Kidney (tissue), 14 donors: Measurements from ENCODE around the gene SGPL1. TPM values are rescaled to one million over a fixed set of nuclear protein-coding genes. Genes with fewer than 3 reads are reported as not detected.
A peak's percentile ranks its signal among the peaks of the same experiment; 100 is the strongest.

ENCODE experiments used
- DNase-seq, 5 donors: peaks; one replicate each; pipeline ENCODE4 v3.0.0-alpha.2; 2013 to 2020
- FAIRE-seq: peaks from 2 replicates; lab custom pipeline; 2012; peaks lifted over from hg19 to GRCh38; lab: Jason Lieb, UNC
- H3K27ac ChIP-seq, 2 donors: one replicate each; pipeline ENCODE4 v1.7.0; 2013; ENCODE audit warnings: low read depth in 2 of 2, low read length in 2 of 2, inconsistent platforms in 1 of 2
- H3K27me3 ChIP-seq: one replicate; pipeline ENCODE4 v1.7.1; 2013; ENCODE audit warnings: low read length, inconsistent platforms; ENCODE audit not compliant: control insufficient read depth, insufficient read depth
- H3K36me3 ChIP-seq, 3 donors: one replicate each; pipeline versions ENCODE4 v1.7.0 to v1.7.1; 2013; ENCODE audit warnings: low read length in 3 of 3, control low read depth in 1 of 3, inconsistent platforms in 1 of 3; ENCODE audit not compliant: insufficient read depth in 3 of 3, control insufficient read depth in 2 of 3
- H3K4me1 ChIP-seq, 3 donors: one replicate each; pipeline versions ENCODE4 v1.7.0 to v1.7.1; 2013; ENCODE audit warnings: low read length in 3 of 3, inconsistent platforms in 1 of 3, low read depth in 1 of 3; ENCODE audit not compliant: control insufficient read depth in 2 of 3, insufficient read depth in 2 of 3
- H3K4me3 ChIP-seq, 3 donors: one replicate each; pipeline versions ENCODE4 v1.7.0 to v1.8.1; 2013; ENCODE audit warnings: low read length in 3 of 3, control low read depth in 1 of 3, inconsistent platforms in 1 of 3
- H3K9ac ChIP-seq, 3 donors: one replicate each; pipeline versions ENCODE4 v1.7.0 to v1.7.1; 2013; ENCODE audit warnings: low read length in 3 of 3, control low read depth in 1 of 3, inconsistent platforms in 1 of 3
- H3K9me3 ChIP-seq, 3 donors: one replicate each; pipeline versions ENCODE4 v1.7.0 to v1.7.1; 2013; ENCODE audit warnings: low read length in 3 of 3, control low read depth in 1 of 3, inconsistent platforms in 1 of 3; ENCODE audit not compliant: control insufficient read depth in 2 of 3, insufficient read depth in 1 of 3
- intact Hi-C: fragments of 100-400 bp; cut with DNase I; formaldehyde crosslinking; loops from one replicate; pipeline ENCODE4 v1.11.1; 2022
- polyA plus RNA-seq: library from polyadenylated mRNA; stranded (reverse); fragments of 350-450 nt; fragmentation: Illumina TruSeq; extraction: RNeasy Lipid Tissue Mini Kit (QIAGEN cat#74804); gene quantifications from one replicate; pipeline ENCODE4 v1.2.3, GENCODE V29; 2014; ENCODE audit warnings: low read depth, low replicate concordance; ENCODE audit not compliant: insufficient read depth
- total RNA-seq: library from RNA; stranded (reverse); fragmentation: NEBNext Ultra II Directional; extraction: Animal tissue kit (Norgen Biotek cat#: 25700); gene quantifications from one replicate; pipeline ENCODE4 v1.2.1, GENCODE V29; 2021
- TF ChIP-seq, protein P1 (sequence below): IDR thresholded peaks from 3 replicates; pipeline ENCODE4 v1.5.1; 2012; ENCODE audit warnings: mild to moderate bottlenecking, moderate library complexity, borderline replicate concordance; ENCODE audit not compliant: insufficient read depth; ENCODE audit errors: extremely low read depth
- donor health status: control.
- donor health status: control.
- donor health status: control.
- donor health status: control.
- donor health status: control.
- donor health status: DM: yes; HTN: yes; CAD: no.
- donor health status: Normal renal cell carcinoma (clear cell type).

The SGPL1 gene
- total and polyA plus RNA-seq, 2 donors from 2014 or later = 13.5 to 105 TPM

DNA sequence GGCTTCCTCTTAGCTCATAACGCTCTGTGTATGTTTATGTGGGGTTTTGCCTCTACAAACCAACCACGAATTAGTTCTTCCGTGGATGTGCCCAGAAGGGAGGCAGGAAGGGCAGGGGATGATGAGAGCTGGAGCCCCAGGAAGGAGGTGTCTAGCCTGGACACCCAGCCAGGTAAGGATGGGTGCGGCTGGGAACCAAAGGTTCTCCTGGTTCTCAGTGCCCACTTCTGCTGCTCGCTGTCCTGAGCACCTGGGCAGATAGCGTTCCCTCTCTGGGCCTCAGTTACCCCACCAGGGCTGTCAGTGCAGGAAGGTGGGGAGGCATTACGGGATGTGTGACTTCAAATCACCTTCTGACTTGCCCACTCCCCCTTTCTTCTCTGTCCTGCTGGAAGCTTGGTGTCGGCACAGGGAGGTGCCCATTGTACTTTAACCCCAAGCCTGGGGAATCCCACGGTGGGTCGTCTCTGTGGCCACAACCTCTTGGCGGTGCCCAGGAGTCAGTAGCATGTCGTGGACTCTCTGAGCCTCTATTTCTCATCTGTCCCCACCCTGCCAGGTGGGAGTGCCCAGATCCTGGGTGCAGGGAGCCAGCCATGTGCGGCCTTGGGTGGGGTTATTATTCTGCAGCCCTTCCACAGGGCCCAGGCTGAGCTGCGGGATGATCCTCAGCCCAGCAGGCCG, 91.3 kb downstream of the SGPL1 start:
- Histone ChIP-seq H3K27ac (no peak overlapping the region), H3K27me3 (no peaks in the 10 kb centered on the region), H3K4me1 (peaks cover 0 to 5% (median 0%) of the 10 kb centered on the region in 3 donors), H3K36me3 (no peaks in the 10 kb centered on the region), H3K9ac (no peak overlapping the region), H3K4me3 (no peak overlapping the region), H3K9me3 (no peaks in the 10 kb centered on the region)
- TF ChIP-seq, protein P1, sequence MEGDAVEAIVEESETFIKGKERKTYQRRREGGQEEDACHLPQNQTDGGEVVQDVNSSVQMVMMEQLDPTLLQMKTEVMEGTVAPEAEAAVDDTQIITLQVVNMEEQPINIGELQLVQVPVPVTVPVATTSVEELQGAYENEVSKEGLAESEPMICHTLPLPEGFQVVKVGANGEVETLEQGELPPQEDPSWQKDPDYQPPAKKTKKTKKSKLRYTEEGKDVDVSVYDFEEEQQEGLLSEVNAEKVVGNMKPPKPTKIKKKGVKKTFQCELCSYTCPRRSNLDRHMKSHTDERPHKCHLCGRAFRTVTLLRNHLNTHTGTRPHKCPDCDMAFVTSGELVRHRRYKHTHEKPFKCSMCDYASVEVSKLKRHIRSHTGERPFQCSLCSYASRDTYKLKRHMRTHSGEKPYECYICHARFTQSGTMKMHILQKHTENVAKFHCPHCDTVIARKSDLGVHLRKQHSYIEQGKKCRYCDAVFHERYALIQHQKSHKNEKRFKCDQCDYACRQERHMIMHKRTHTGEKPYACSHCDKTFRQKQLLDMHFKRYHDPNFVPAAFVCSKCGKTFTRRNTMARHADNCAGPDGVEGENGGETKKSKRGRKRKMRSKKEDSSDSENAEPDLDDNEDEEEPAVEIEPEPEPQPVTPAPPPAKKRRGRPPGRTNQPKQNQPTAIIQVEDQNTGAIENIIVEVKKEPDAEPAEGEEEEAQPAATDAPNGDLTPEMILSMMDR = no peak
- FAIRE-seq (no peak), DNase-seq (peak in 1 of 5 donors; percentile 50)
- intact Hi-C loops = no loop called here

DNA sequence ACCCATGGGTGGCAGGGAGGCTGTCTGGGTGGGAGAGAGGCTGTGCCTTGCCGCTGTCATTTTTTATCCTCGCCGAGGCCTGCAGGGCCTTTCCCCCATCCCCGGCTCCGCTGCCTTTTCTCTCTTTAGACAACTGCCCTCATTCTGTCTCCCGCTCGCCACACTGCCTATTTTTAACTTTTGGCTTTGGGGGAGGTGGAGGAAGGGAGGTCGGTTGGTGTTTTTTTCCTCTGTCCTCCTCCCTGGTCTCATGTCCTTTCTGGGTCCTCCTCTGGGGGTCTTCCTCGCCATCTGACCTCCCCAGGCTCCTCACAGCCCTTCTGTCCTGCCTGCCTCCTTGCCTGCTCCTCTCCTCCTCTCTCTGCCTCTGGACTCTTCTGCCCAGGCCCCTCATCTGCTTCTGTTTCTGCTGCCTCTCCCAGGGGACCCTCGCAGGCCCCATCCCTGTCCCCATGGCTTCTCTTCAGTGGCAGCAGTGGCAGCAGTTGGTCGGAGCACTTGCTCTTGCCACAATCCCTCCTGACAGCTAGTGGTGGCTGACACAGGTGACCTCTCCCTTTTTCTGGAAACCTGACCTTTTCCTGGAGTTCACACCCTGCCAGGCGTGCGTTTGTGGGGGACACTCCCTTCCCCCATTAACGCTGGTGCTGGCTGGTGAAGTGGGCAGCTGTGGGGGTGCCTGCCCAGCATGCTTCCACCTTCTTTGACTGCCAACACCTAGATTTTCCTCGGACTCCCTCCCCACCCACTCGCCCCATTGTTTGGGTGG, 92.1 kb downstream of the SGPL1 start:
- peak in 1 of 5 donors; percentile 27 for DNase-seq
- TF ChIP-seq, protein P1 = no peak
- no peaks in the 10 kb centered on the region for H3K9me3 ChIP-seq
- no peaks in the 10 kb centered on the region for H3K27me3 ChIP-seq
- H3K27ac ChIP-seq = no peak overlapping the region
- no peaks in the 10 kb centered on the region for H3K36me3 ChIP-seq
- no peak overlapping the region for H3K4me3 ChIP-seq
- H3K9ac ChIP-seq = no peak overlapping the region
- intact Hi-C loops = no loop called here
- H3K4me1 ChIP-seq = peaks cover 0 to 3% (median 0%) of the 10 kb centered on the region in 3 donors
- FAIRE-seq = no peak

DNA sequence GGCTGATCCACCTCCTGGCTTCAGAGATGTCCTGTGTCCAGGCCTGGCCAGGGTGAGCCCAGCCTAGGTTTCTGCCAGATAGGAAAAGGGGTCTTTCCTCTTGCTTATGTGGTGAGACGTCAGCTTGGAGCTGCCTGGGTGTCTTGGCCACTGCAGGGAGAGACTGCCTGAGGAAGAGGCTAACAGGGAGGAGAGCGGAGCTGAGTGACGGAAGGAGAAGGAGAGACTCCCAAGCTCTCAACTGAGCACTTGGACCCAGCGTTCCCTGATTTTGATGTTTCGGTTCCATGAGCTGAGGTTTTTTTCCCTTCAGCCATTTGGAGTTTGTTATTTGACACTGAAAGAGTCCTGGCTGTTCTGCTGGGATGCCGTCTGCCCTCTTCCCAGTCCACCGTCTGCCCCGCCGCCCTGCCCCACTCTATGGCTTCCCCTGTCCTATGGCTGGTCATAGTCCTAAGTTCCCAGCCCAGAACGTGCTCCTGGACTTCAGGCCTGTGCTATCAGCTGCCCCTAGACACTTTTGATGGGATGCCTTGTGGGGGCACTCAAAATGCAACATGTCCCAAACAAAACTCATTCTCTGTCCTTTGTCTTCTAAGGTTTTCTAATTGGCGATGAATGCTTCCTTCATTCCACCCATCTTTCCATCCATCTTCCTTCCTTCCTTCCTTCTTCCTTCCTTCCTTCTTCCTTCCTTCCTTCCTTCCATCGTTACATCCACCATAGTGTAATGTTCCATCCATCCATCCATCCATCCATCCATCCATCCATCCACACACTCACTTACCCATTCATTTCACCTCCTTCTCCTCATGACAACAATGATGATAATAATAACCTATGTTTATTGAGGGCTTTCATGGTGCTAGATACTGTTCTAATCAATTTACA, 92.9 kb downstream of the SGPL1 start:
- FAIRE-seq (no peak), DNase-seq (peak in 1 of 5 donors; percentile 45)
- Histone ChIP-seq H3K27me3 (no peaks in the 10 kb centered on the region), H3K4me1 (no peaks in the 10 kb centered on the region), H3K9ac (no peak overlapping the region), H3K27ac (no peak overlapping the region), H3K4me3 (no peak overlapping the region), H3K36me3 (no peaks in the 10 kb centered on the region), H3K9me3 (no peaks in the 10 kb centered on the region)
- intact Hi-C loops = no loop called here
- TF ChIP-seq, protein P1 = no peak
